Activated T-cell treated with anti-CD3 and anti-CD28 coated beads, Interleukin-2, amount 50 U/mL, for 72 hours (primary cell): ENCODE measurements around the gene AKT3. TPM values are rescaled to one million over a fixed set of nuclear protein-coding genes. Genes with fewer than 3 reads are reported as not detected.
"Not testable (repeated sequence)": the region's sequence is repeated elsewhere in the genome, so short reads cannot be mapped to it uniquely, and the experiment has no call there.

Source experiments
- ATAC-seq, 2 donors: fragments of 150-1000 bp; cut with Tn5 transposase; replicated peaks in 1 of 2; 2 replicates each; pipeline ENCODE4 v1.10.0; 2021; ENCODE audit warnings: moderate library complexity in 2 of 2, mild to moderate bottlenecking in 1 of 2
- DNase-seq, 2 donors: peaks; one replicate each; pipeline ENCODE4 v3.0.0; 2021 to 2022; ENCODE audit warnings: mixed read lengths in 1 of 2
- H3K27ac Mint-ChIP-seq: one replicate; pipeline ENCODE4 v1.8.0; 2022; ENCODE audit warnings: mild to moderate bottlenecking, moderate library complexity, mixed read lengths
- H3K27me3 Mint-ChIP-seq: one replicate; pipeline ENCODE4 v1.8.0; 2022; ENCODE audit warnings: low read depth, mixed read lengths
- H3K36me3 Mint-ChIP-seq, 2 donors: one replicate each; pipeline ENCODE4 v1.8.0; 2022; ENCODE audit warnings: mixed read lengths in 2 of 2, mild to moderate bottlenecking in 1 of 2; ENCODE audit not compliant: insufficient read depth in 2 of 2
- H3K4me1 Mint-ChIP-seq: one replicate; pipeline ENCODE4 v1.8.0; 2022; ENCODE audit warnings: low read depth, mixed read lengths
- H3K4me3 Mint-ChIP-seq, 2 donors: one replicate each; pipeline ENCODE4 v1.8.0; 2022; ENCODE audit warnings: mild to moderate bottlenecking in 2 of 2, mixed read lengths in 2 of 2, moderate library complexity in 2 of 2
- H3K9me3 Mint-ChIP-seq, 2 donors: one replicate each; pipeline ENCODE4 v1.8.0; 2022; ENCODE audit warnings: mixed read lengths in 2 of 2
- total RNA-seq, 2 donors: library from RNA; stranded (reverse); gene quantifications; one replicate each; pipeline ENCODE4 v1.2.3, GENCODE V29; 2022

AKT3 gene
- total RNA-seq, 2 donors from 2014 or later = 32.6 to 46.7 TPM

DNA sequence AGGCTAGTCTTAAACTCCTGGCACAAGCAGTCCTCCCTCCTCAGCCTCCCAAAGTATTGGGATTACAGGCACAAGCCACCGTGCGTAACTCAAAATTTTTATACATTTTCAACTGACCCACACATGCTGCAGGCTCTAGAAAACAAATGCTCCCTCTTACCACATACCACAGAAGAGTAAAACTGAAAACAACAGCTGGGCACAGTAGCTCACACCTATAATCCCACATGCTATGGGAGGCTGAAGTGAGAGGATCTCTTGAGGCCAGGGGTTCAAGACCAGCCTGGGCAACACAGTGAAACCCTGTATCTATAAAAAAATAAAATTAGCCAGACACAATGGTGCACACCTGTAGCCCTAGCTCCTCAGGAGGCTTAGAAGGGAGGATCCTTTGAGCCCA is 56.7 kb downstream of the AKT3 start:
- H3K27ac Mint-ChIP-seq = no peak overlapping the region
- no peaks in the 10 kb centered on the region for H3K9me3 Mint-ChIP-seq
- DNase-seq (no peak), ATAC-seq (peak; percentile 46 to 52)
- peaks cover 37% of the 10 kb centered on the region for H3K4me1 Mint-ChIP-seq
- no peak overlapping the region for H3K4me3 Mint-ChIP-seq
- peaks cover 3 to 5% of the 10 kb centered on the region in 2 donors for H3K36me3 Mint-ChIP-seq
- no peaks in the 10 kb centered on the region for H3K27me3 Mint-ChIP-seq

DNA sequence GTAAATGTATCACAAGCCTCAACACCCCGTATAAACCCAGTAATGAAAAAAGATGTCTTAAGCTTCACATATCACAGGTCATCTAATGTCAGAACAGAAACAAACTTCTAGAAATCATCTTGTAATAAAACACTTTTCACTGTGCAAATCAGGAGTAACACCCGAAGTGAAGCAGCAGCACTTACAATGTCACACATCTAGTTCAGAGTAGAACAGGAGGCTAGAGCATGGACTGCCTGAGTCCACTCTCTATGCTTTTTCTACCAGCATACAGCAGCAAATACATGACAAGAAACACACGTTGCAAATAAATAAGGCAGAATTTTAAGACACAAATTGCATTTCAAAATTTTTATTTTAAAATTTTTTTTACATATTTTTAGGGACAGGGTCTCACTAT is 57.2 kb downstream of the AKT3 start:
- Mint-ChIP-seq H3K4me1 (peaks cover 36% of the 10 kb centered on the region), H3K9me3 (no peaks in the 10 kb centered on the region), H3K4me3 (no peak overlapping the region), H3K36me3 (peaks cover 3 to 5% of the 10 kb centered on the region in 2 donors), H3K27me3 (no peaks in the 10 kb centered on the region), H3K27ac (no peak overlapping the region)
- DNase-seq = no peak
- ATAC-seq = no peak

DNA sequence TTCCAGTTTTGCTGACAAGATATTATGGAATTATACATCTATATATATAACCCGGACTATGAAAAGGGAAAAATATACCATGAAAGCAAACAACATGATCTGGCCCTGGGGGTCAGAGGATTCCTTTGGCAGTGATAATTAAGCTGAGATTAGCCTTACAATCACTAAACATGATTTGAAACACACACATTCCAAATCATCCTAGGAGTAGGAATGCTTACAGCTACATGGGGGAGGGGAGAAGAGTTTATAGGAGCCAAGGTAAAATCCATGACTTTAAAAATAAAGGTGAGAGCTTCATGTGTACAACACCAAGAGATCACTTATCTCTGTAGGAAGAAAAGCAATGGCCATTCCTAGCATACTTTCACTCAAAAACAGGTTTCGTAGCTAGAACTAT is 57.6 kb downstream of the AKT3 start:
- ATAC-seq = no peak
- Mint-ChIP-seq H3K36me3 (peaks cover 3 to 5% of the 10 kb centered on the region in 2 donors), H3K27me3 (no peaks in the 10 kb centered on the region), H3K4me3 (no peak overlapping the region), H3K4me1 (peaks cover 35% of the 10 kb centered on the region), H3K27ac (no peak overlapping the region), H3K9me3 (no peaks in the 10 kb centered on the region)
- DNase-seq = no peak

DNA sequence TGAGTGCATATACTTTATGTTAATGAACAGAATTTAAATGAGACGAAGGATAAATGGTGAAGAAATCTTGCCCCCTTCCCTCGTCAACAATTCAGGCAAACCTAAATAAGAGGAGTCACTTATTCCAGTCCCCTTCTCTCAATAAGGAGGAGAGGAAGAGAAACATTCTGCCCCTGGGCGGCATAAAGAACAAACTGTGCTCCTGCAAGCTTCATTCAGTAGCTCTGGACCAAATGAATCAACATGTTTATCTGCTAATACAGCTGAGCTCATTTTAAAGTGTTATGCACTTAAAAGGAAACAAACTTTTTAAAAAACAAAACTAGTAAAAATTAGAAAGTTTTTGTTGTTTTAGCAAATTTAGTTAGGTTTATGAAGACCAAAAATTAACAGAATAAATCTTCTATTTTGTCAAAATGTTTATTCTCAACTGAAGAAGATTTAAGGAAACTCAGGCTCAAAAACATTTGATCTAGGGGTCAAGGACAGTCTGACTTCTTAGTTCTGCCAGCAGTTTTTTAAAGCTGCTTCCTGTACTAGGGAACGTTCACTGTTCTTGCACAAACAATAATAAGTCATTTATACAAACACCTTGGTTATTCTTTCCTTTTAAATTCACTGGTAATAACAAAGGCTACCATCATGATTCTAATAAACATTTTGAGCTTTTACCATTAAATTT is 58.3 kb downstream of the AKT3 start:
- ATAC-seq (no peak), DNase-seq (no peak)
- no peaks in the 10 kb centered on the region for H3K9me3 Mint-ChIP-seq
- H3K4me1 Mint-ChIP-seq = peaks cover 32% of the 10 kb centered on the region
- no peak overlapping the region for H3K27ac Mint-ChIP-seq
- peaks cover 2 to 5% of the 10 kb centered on the region in 2 donors for H3K36me3 Mint-ChIP-seq
- H3K27me3 Mint-ChIP-seq = no peaks in the 10 kb centered on the region
- no peak overlapping the region for H3K4me3 Mint-ChIP-seq

DNA sequence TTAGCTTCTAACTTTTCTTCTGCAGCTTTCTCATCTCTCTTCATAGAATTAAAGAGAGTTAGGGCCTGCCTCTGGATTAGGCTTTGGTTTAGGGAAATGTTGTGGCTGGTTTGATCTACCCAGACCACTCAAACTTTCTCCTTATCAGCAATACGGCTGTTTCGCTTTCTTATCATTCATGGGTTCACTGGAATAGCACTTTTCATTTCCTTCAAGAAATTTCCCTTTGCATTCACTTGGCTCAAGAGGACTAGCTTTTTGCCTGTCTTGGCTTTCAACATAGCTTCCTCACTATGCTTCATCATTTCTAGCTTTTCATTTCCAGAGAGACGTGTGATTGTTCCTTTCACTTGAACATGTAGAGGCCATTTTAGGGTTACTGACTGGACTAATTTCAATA is 59.6 kb downstream of the AKT3 start:
- no peak overlapping the region for H3K27ac Mint-ChIP-seq
- ATAC-seq (no peak), DNase-seq (no peak)
- no peaks in the 10 kb centered on the region for H3K27me3 Mint-ChIP-seq
- peaks cover 0 to 2% of the 10 kb centered on the region in 2 donors for H3K36me3 Mint-ChIP-seq
- no peak overlapping the region for H3K4me3 Mint-ChIP-seq
- peaks cover 32% of the 10 kb centered on the region for H3K4me1 Mint-ChIP-seq
- H3K9me3 Mint-ChIP-seq = no peaks in the 10 kb centered on the region

DNA sequence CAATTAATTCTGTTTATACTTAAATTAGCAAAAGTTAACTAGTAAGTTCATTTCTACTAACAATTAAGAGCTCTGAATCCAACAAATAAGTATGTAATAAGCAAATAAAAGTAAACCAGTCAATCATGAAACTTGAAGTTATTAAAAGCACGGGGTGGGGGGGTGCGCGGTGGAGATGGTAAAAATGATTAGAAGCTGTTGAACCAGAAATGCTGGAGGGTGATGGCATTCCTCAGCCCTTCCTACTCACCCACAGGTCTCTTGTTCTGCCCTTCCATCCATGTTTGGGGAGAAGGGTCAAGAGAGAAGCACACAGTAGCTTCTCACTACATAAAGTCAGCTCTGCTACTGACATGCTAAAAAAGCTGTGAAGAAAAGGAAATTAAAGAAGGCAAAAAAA is 63.5 kb downstream of the AKT3 start:
- Mint-ChIP-seq H3K4me3 (no peak overlapping the region), H3K4me1 (peaks cover 16% of the 10 kb centered on the region), H3K27ac (no peak overlapping the region), H3K9me3 (no peaks in the 10 kb centered on the region), H3K27me3 (no peaks in the 10 kb centered on the region), H3K36me3 (peaks cover 0 to 2% of the 10 kb centered on the region in 2 donors)
- DNase-seq = no peak
- no peak for ATAC-seq

DNA sequence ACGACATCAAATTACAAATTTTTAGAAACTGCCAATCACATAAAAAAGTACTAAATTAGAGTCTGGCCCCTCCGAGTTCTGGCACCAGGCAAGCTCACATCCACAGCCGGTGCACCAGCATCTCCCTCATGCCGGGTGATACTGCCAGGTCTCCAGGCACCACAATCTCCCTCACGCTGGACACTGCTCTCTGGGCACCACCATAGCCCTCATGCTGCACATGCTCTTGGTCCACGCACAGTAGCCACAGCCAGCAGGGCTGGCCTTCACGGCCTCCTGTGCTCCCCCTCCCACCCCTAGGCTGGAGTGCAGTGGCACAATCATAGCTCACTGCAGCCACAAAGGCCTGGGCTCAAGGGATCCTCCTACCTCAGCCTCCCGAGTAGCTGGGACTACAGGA is 65.5 kb downstream of the AKT3 start:
- Mint-ChIP-seq H3K27me3 (no peaks in the 10 kb centered on the region), H3K27ac (no peak overlapping the region), H3K36me3 (peaks cover 2% of the 10 kb centered on the region in 2 donors), H3K4me1 (no peaks in the 10 kb centered on the region), H3K9me3 (no peaks in the 10 kb centered on the region), H3K4me3 (no peak overlapping the region)
- ATAC-seq (no peak), DNase-seq (no peak)

DNA sequence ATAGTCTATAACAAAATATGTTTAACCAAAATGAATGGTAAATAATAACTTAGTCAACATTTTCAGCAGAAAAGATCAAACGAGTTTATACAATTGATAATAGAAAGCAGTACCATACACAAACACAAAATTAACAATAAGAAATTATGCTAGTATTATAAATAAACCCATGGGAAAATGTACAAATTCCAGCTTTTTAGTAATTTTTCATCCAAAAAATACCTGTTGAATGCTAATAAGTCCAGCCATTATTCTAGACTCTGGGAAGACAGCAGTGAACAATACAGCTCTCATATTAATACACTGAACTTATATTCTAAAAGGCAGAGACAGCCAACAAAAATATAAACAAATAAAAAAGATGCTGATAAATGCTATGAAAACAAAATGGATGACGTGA is 66.3 kb downstream of the AKT3 start:
- Mint-ChIP-seq H3K4me3 (no peak overlapping the region), H3K4me1 (no peaks in the 10 kb centered on the region)
- ATAC-seq = no peak

DNA sequence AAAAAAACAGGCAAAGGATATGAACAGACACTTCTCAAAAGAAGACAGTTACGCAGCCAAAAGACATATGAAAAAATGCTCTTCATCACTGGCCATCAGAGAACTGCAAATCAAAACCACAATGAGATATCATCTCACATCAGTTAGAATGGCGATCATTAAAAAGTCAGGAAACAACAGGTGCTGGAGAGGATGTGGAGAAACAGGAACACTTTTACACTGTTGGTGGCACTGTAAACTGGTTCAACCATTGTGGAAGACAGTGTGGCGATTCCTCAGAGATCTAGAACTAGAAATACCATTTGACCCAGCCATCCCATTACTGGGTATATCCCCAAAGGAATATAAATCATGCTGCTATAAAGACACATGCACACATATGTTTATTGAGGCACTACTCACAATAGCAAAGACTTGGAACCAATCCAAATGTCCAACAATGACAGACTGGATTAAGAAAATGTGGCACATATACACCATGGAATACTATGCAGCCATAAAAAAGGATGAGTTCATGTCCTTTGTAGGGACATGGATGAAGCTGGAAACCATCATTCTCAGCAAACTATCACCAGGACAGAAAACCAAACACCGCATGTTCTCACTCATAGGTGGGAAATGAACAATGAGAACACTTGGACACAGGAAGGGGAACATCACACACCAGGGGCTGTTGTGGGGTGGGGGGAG is 77.5 kb downstream of the AKT3 start:
- H3K4me3 Mint-ChIP-seq, H3K4me1 Mint-ChIP-seq, H3K27me3 Mint-ChIP-seq, H3K27ac Mint-ChIP-seq, DNase-seq, ATAC-seq: not testable (repeated sequence)
- peaks cover 15 to 21% of the 10 kb centered on the region in 2 donors for H3K36me3 Mint-ChIP-seq
- H3K9me3 Mint-ChIP-seq = peaks cover 7 to 11% of the 10 kb centered on the region in 2 donors

More for the DNA sequence above, 66.3 kb downstream of the AKT3 start:
- Mint-ChIP-seq H3K27me3 (no peaks in the 10 kb centered on the region), H3K27ac (no peak overlapping the region), H3K36me3 (peaks cover 0 to 5% of the 10 kb centered on the region in 2 donors), H3K9me3 (peaks cover 0 to 2% of the 10 kb centered on the region in 2 donors)
- DNase-seq = no peak

DNA sequence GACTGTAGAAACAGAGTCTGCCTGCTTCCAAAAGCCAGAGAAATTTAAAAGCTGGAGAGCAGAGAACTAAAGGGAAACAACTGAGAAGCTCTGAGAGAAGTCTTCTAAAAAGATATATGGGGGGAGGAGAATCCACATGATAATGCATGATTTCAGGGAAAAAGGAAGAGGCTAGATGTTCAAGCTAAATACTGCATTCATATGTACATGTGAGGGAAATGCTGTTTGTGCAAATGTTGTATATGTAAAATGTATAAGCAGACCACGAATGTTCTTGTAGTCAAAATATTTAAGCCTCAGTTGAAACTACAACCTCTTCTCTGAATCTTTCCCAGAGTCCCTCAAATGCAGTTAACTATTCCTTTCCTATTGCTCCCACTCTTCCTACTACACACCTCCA is 79.2 kb downstream of the AKT3 start:
- Mint-ChIP-seq H3K27me3 (no peaks in the 10 kb centered on the region), H3K4me1 (no peaks in the 10 kb centered on the region), H3K27ac (no peak overlapping the region), H3K36me3 (peaks cover 12 to 15% of the 10 kb centered on the region in 2 donors), H3K9me3 (peaks cover 5% of the 10 kb centered on the region in 2 donors), H3K4me3 (no peak overlapping the region)
- DNase-seq (no peak), ATAC-seq (no peak)

DNA sequence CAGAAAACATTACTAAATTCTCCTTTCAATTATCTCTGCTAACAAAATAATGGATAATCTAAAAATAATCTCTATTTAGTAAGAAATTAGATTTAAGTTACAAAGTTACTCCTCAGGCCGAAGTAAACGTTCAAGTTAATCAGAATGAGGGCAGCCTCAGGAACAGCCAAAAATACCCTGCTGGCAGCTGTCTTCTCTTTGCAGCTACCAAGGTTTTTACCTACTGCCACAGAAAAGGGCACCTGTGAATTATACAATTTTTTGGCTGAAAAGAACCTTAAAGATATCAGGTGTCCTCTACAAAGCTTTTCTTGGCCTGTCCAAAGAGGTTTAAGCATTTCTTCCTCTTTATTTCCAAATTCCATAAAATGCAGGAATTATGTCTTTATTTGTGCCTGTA is 84.4 kb downstream of the AKT3 start:
- Mint-ChIP-seq H3K27me3 (no peaks in the 10 kb centered on the region), H3K36me3 (peaks cover 0 to 1% of the 10 kb centered on the region in 2 donors), H3K9me3 (no peaks in the 10 kb centered on the region), H3K4me3 (no peak overlapping the region), H3K4me1 (no peaks in the 10 kb centered on the region), H3K27ac (no peak overlapping the region)
- ATAC-seq (no peak), DNase-seq (no peak)

DNA sequence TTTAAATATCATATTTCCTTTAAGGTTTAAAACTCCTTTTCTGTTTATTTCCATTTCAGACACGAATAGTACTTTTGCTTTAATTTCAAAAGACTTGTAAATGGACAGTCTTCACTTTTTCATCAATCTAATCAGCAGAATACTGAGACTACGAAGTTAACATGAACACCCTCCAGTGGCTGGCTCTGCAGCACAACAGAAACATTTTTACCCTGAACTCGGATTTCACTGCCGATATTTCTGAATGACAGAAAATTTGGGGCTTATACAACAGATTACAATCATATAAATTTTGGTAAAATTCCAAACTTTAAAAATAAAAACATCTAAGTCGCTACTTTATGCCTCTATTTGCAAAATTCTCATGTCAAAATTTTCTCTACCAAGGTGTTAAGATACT is 86.2 kb downstream of the AKT3 start:
- no peak overlapping the region for H3K27ac Mint-ChIP-seq
- no peaks in the 10 kb centered on the region for H3K4me1 Mint-ChIP-seq
- H3K9me3 Mint-ChIP-seq = no peaks in the 10 kb centered on the region

DNA sequence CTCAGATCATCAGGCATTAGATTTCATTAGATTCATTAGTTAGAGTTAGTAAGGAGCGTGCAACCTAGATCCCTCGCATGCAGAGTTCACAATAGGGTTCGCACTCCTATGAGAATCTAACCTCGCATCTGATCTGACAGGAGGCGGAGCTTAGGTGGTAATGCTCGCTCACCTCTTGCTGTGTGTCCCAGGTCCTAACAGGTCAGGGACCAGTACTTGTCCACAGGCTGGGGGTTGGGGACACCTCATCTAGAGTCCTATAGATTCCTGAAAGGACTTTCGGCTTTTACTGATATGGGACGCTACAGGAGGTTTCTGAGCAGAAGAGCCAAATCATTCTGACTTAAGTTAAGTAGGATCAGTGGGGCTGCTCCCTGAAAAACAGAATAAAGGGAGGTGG is 91.4 kb downstream of the AKT3 start:
- DNase-seq (no peak), ATAC-seq (no peak)
- H3K27ac Mint-ChIP-seq = no peak overlapping the region
- H3K4me1 Mint-ChIP-seq = peaks cover 12% of the 10 kb centered on the region
- H3K27me3 Mint-ChIP-seq = no peaks in the 10 kb centered on the region
- no peaks in the 10 kb centered on the region for H3K9me3 Mint-ChIP-seq
- H3K4me3 Mint-ChIP-seq = no peak overlapping the region
- no peaks in the 10 kb centered on the region for H3K36me3 Mint-ChIP-seq

More for the DNA sequence above, 86.2 kb downstream of the AKT3 start:
- peaks cover 0 to under 1% of the 10 kb centered on the region in 2 donors for H3K36me3 Mint-ChIP-seq
- DNase-seq (no peak), ATAC-seq (no peak)
- no peaks in the 10 kb centered on the region for H3K27me3 Mint-ChIP-seq
- H3K4me3 Mint-ChIP-seq = no peak overlapping the region

DNA sequence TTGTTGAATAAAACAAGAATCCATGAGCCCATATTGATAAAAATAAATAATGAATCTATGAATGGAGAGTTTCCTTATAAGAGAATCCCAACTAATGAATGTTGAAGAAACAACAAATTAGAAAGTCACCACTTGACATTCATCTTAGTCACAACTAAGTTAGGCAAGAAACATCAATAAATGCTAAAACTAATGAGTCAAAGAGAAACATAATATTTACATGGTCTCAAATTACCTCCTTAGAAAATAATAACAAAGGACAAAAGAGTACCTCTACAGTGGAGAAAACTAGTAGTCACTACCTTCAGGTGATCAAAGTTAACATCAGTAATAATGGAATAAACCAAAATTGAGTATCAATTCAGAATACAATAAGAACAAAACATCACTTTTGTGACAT is 93.5 kb downstream of the AKT3 start:
- no peaks in the 10 kb centered on the region for H3K9me3 Mint-ChIP-seq
- H3K27me3 Mint-ChIP-seq = no peaks in the 10 kb centered on the region
- DNase-seq (no peak), ATAC-seq (no peak)
- H3K4me3 Mint-ChIP-seq = no peak overlapping the region
- H3K36me3 Mint-ChIP-seq = no peaks in the 10 kb centered on the region
- peaks cover 12% of the 10 kb centered on the region for H3K4me1 Mint-ChIP-seq
- peak overlapping the region; percentile 57 for H3K27ac Mint-ChIP-seq
